CD4-positive, alpha-beta T cell (primary cell): ENCODE data around the gene MACROD2. TPM values are rescaled to one million over a fixed set of nuclear protein-coding genes. Genes with fewer than 3 reads are reported as not detected.

Source experiments
- ATAC-seq: fragments of 200-7000 bp; cut with Tn5 transposase; one replicate; pipeline ENCODE4 v1.10.0; 2022; ENCODE audit warnings: mild to moderate bottlenecking; ENCODE audit not compliant: poor library complexity
- CTCF ChIA-PET: fragments of 350-600 bp; sonication (Branson Sonifier 250); formaldehyde crosslinking; loops from one replicate; lab custom pipeline; 2021; ENCODE audit warnings: antibody characterized with exemption, inconsistent platforms; lab: Charles Lee
- POLR2A ChIA-PET: fragments of 350-600 bp; sonication (Branson Sonifier 250); formaldehyde crosslinking; loops from one replicate; lab custom pipeline; 2021; ENCODE audit warnings: antibody characterized with exemption, inconsistent platforms; lab: Charles Lee
- DNase-seq, 14 experiments: peaks; one replicate each; pipeline ENCODE4 v3.0.0-alpha.2; 2013 to 2020; ENCODE audit warnings: mixed read lengths in 2 of 14
- H3K27ac ChIP-seq, 2 donors: one replicate each; pipeline versions ENCODE4 v1.5.1 to v1.7.0; 2013; ENCODE audit warnings: low read length in 2 of 2, low read depth in 1 of 2, mild to moderate bottlenecking in 1 of 2
- H3K27me3 ChIP-seq, 2 experiments: 1 replicate in 1 of 2; 2 replicates in 1 of 2; pipeline versions ENCODE4 v1.6.1 to v1.7.0; 2013; ENCODE audit warnings: low read length in 2 of 2, control low read depth in 1 of 2, mild to moderate bottlenecking in 1 of 2, moderate library complexity in 1 of 2; ENCODE audit not compliant: insufficient read depth in 2 of 2, control insufficient read depth in 1 of 2
- H3K36me3 ChIP-seq: one replicate; pipeline ENCODE4 v1.6.1; 2013; ENCODE audit warnings: low read length, control low read depth; ENCODE audit not compliant: insufficient read depth
- H3K4me1 ChIP-seq: one replicate; pipeline ENCODE4 v1.6.1; 2013; ENCODE audit warnings: low read length, control low read depth; ENCODE audit not compliant: insufficient read depth
- H3K4me3 ChIP-seq: one replicate; pipeline ENCODE4 v1.5.1; 2013; ENCODE audit warnings: mild to moderate bottlenecking, low read length, moderate library complexity
- H3K9me3 ChIP-seq, 2 experiments: 1 replicate in 1 of 2; 2 replicates in 1 of 2; pipeline versions ENCODE4 v1.6.1 to v1.7.0; 2013; ENCODE audit warnings: low read length in 2 of 2, mild to moderate bottlenecking in 2 of 2, control low read depth in 1 of 2, moderate library complexity in 1 of 2; ENCODE audit not compliant: control insufficient read depth in 1 of 2, insufficient read depth in 1 of 2
- H3K27ac Mint-ChIP-seq: one replicate; pipeline ENCODE4 v1.8.0; 2020; ENCODE audit warnings: mixed read lengths
- H3K27me3 Mint-ChIP-seq: one replicate; pipeline ENCODE4 v1.8.0; 2021; ENCODE audit warnings: mixed read lengths
- H3K36me3 Mint-ChIP-seq: one replicate; pipeline ENCODE4 v1.8.0; 2021; ENCODE audit warnings: low read depth, mixed read lengths
- H3K4me1 Mint-ChIP-seq: one replicate; pipeline ENCODE4 v1.8.0; 2021; ENCODE audit warnings: low read depth, mixed read lengths
- H3K4me3 Mint-ChIP-seq: one replicate; pipeline ENCODE4 v1.8.0; 2020; ENCODE audit warnings: mild to moderate bottlenecking, mixed read lengths
- H3K9me3 Mint-ChIP-seq: one replicate; pipeline ENCODE4 v1.8.0; 2020; ENCODE audit warnings: mixed read lengths
- CTCF ChIP-seq: fragments of 200-600 bp; IDR thresholded peaks from one replicate; pipeline ENCODE4 v1.8.0; 2022; ENCODE audit warnings: antibody characterized with exemption, mild to moderate bottlenecking
- intact Hi-C, 2 experiments: fragments of 100-400 bp; cut with DNase I in 1 of 2; cut with micrococcal nuclease in 1 of 2; formaldehyde crosslinking; loops; one replicate each; pipeline versions ENCODE4 v1.15.1 to v1.9.0; 2023 to 2025; cut with DNase I, micrococcal nuclease
- total RNA-seq, 174 experiments: library from RNA in 2 of 174; stranded (reverse) in 2 of 174; gene quantifications; one replicate each; pipeline ENCODE4 v1.2.3 and lab custom pipeline; 2021 to 2026

The MACROD2 gene
- total RNA-seq, 2 experiments from 2014 or later, result not detected

GRCh38 chr20:15485519-15485918 is 1490.2 kb downstream of the MACROD2 start:
- Histone ChIP-seq H3K4me3 (no peak overlapping the region), H3K36me3 (no peaks in the 10 kb centered on the region), H3K4me1 (no peaks in the 10 kb centered on the region), H3K27me3 (no peaks in the 10 kb centered on the region), H3K27ac (no peak overlapping the region), H3K9me3 (no peaks in the 10 kb centered on the region)
- DNase-seq, result no peak
- no peak for ATAC-seq
- Mint-ChIP-seq H3K4me1 (no peaks in the 10 kb centered on the region), H3K36me3 (no peaks in the 10 kb centered on the region), H3K9me3 (no peaks in the 10 kb centered on the region), H3K4me3 (no peak overlapping the region), H3K27me3 (no peaks in the 10 kb centered on the region), H3K27ac (no peak overlapping the region)
- POLR2A ChIA-PET, result no interaction called here
- intact Hi-C loops, result no loop called here
- no peak for TF ChIP-seq CTCF
- CTCF ChIA-PET, result no interaction called here

DNA sequence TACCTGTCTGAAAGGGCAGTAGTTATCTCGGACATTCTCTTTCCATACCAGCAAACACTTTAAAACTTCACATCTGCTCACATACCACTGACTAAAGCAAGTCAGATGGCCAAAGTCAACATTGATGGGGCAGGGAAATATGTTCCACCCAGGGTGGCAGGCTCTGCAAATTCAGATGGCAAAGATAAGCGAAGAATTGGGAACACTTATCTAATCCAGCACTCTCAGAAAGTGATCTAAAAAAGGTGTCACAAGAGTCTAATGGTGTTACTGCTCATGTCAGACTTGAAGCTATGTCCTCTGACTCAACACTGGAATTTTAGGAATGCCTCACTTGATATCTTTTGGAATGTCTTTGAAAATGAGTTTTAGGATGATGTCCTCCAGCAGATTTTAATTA is 1491.7 kb downstream of the MACROD2 start:
- Mint-ChIP-seq H3K9me3 (no peaks in the 10 kb centered on the region), H3K27ac (no peak overlapping the region), H3K36me3 (no peaks in the 10 kb centered on the region), H3K4me1 (no peaks in the 10 kb centered on the region), H3K27me3 (no peaks in the 10 kb centered on the region), H3K4me3 (no peak overlapping the region)
- H3K27ac ChIP-seq, result no peak overlapping the region
- H3K36me3 ChIP-seq, result no peaks in the 10 kb centered on the region
- TF ChIP-seq CTCF, result no peak
- no peaks in the 10 kb centered on the region for H3K27me3 ChIP-seq
- H3K4me1 ChIP-seq, result no peaks in the 10 kb centered on the region
- CTCF ChIA-PET, result no interaction called here
- DNase-seq, result no peak
- ATAC-seq, result no peak
- no peak overlapping the region for H3K4me3 ChIP-seq
- no peaks in the 10 kb centered on the region for H3K9me3 ChIP-seq
- intact Hi-C loops, result no loop called here
- POLR2A ChIA-PET, result no interaction called here

GRCh38 chr20:15487682-15488081 is 1492.4 kb downstream of the MACROD2 start:
- no peak overlapping the region for H3K27ac ChIP-seq
- no peaks in the 10 kb centered on the region for H3K4me1 ChIP-seq
- intact Hi-C loops, result no loop called here
- Mint-ChIP-seq H3K27ac (no peak overlapping the region), H3K27me3 (no peaks in the 10 kb centered on the region), H3K4me3 (no peak overlapping the region), H3K4me1 (no peaks in the 10 kb centered on the region), H3K9me3 (no peaks in the 10 kb centered on the region), H3K36me3 (no peaks in the 10 kb centered on the region)
- no peaks in the 10 kb centered on the region for H3K9me3 ChIP-seq
- no peak for DNase-seq
- no peak for ATAC-seq
- H3K4me3 ChIP-seq, result no peak overlapping the region
- no peaks in the 10 kb centered on the region for H3K36me3 ChIP-seq
- no peaks in the 10 kb centered on the region for H3K27me3 ChIP-seq
- ChIA-PET CTCF (no interaction called here), POLR2A (no interaction called here)
- no peak for TF ChIP-seq CTCF
